GM21367 (cell line): Measurements from ENCODE around the gene PIGC.

Experiments used
- ATAC-seq: cut with Tn5 transposase; IDR thresholded peaks from one replicate; pipeline ENCODE4 v1.9.1; 2021; ENCODE audit not compliant: unreplicated experiment

PIGC gene

GRCh38 chr1:172400722-172401105 is 43.2 kb downstream of the PIGC start:
- no peak for ATAC-seq

GRCh38 chr1:172399756-172400721 is 43.8 kb downstream of the PIGC start:
- ATAC-seq: no peak

GRCh38 chr1:172398970-172399755 is 44.7 kb downstream of the PIGC start:
- ATAC-seq: no peak

GRCh38 chr1:172398193-172398592 is 45.7 kb downstream of the PIGC start:
- no peak for ATAC-seq

DNA sequence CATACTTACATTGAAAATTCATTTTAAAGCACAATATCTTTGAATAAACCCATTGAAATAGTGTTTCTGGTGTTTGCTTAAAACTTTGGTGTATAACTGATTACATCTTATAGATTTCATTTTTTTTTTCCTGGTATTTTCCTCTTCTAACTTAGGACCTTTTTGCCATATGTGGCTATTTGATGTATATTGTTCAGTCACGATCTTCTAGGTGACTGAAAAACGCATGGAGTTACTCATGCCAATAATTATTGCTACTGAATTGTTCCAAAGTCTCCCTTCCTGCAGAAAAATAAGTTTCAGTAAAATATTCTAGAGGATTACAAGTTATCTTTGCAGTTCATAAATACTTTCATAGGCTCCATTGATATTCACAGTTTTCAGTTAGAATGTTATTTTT is 46.2 kb downstream of the PIGC start:
- no peak for ATAC-seq

GRCh38 chr1:172397221-172397620 is 46.6 kb downstream of the PIGC start:
- ATAC-seq: no peak

- no peak for ATAC-seq
Measured at GRCh38 chr1:172395576-172395975, 48.3 kb downstream of the PIGC start.

- no peak for ATAC-seq
Measured at GRCh38 chr1:172394811-172395210, 49.1 kb downstream of the PIGC start.

DNA sequence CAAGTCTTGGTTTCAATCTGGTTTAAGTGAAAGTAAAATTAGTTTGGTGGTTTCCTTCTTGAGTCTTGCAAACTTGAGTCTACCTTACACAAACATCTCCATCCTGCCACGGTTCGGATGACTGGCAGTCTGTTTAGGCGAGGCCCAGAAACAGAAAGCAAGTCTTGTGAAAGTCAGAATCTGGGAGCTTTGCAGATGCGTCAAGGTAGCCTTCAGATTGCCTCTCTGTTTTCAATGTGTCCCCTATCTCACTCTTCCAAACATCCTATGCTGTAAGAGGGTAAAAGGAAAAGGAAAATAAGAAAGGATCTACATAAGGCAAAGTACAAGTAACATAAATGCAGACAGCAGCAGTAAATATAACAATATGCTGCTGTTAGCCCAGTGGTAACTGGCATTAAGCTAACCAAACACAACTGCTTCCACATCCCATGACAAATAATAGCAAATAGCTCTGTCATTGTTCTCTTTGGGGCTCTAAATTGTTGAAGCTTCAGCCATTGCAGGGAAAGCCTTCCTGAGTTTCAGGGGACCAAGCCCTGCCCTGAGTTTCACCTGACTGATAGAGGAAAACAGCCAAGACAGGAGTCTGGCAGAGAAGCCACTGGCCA is 49.6 kb downstream of the PIGC start:
- peak; percentile 73 for ATAC-seq

DNA sequence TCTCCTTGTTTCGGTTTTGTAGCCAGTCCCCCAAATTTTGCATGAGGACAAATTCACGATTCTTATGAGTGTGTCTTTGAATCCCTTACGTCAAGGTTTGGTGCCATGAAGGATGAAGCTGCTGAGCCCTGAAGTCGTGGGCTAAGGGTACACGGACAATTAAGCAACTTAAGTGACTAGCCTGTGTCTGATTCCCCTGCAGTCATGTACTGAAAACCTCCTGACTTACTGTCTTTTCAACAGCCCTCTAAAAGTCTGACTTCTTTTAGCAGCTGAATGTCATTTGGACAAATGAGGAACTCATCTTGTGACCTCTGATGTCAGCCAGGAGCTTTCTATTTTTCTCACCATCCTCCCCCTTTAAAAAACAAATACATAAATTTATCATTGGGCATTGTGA is 50.5 kb downstream of the PIGC start:
- ATAC-seq: no peak

DNA sequence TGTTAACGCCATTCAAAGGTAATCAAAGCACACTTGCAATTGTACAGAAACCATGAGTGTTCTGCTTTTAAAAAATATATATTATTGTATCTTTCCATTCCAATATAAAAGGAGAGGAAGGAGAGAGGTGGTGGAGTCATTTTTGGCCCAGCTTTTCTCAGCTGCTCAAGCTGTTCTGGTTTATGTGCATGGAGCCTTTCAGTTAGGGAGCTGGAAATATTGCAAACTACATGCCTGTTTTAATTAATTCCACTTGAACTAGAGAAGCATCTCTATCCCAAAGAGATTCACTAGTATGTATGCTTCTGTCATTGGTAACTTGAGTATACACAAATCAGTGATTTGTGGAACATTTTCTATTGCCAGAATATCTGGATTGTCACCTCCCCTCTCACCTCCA is 51.9 kb downstream of the PIGC start:
- ATAC-seq: no peak
